Endothelial cell of umbilical vein (primary cell): ENCODE results near the gene MCRIP2. TPM values are rescaled to one million over a fixed set of nuclear protein-coding genes. Genes with fewer than 3 reads are reported as not detected.

ENCODE experiments used
- BruUV-seq: library from RNA; stranded (reverse); fragments of 400-500 nt; replicated peaks from 2 replicates; lab custom pipeline; 2021; lab: Mats Ljungman, UMichigan
- CTCF ChIA-PET: fragments of 300-600, 350-600 bp; sonication (Branson Sonifier 250); formaldehyde crosslinking; loops from one replicate; lab custom pipeline; 2021; ENCODE audit warnings: antibody characterized with exemption, inconsistent platforms; lab: Charles Lee
- POLR2A ChIA-PET: fragments of 300-600, 350-600 bp; sonication (Branson Sonifier 250); formaldehyde crosslinking; loops from one replicate; lab custom pipeline; 2021; ENCODE audit warnings: antibody characterized with exemption, inconsistent platforms; lab: Charles Lee
- DNase-seq: peaks from one replicate; pipeline ENCODE4 v3.0.0-alpha.2; 2011; ENCODE audit warnings: low read depth, low spot score
- FAIRE-seq: peaks from 2 replicates; lab custom pipeline; 2011; peaks lifted over from hg19 to GRCh38; lab: Jason Lieb, UNC
- H2AFZ ChIP-seq: 2 replicates; pipeline ENCODE4 v1.6.0; 2012; ENCODE audit warnings: low read depth, low read length, control low read depth, inconsistent platforms
- H3K27ac ChIP-seq: 2 replicates; pipeline ENCODE4 v1.5.1; 2011; ENCODE audit warnings: low read depth, mild to moderate bottlenecking, control low read depth, low read length, moderate library complexity; ENCODE audit not compliant: insufficient read depth
- H3K27me3 ChIP-seq, 2 experiments: 2 replicates each; pipeline versions ENCODE4 v1.6.0 to v1.6.1; 2011; ENCODE audit warnings: low read length in 2 of 2, mixed read lengths in 1 of 2; ENCODE audit not compliant: control insufficient read depth in 2 of 2, insufficient read depth in 2 of 2
- H3K36me3 ChIP-seq, 2 experiments: 2 replicates in 1 of 2; 3 replicates in 1 of 2; pipeline ENCODE4 v1.5.1; 2011; ENCODE audit warnings: low read length in 2 of 2, mild to moderate bottlenecking in 1 of 2, moderate library complexity in 1 of 2; ENCODE audit not compliant: control insufficient read depth in 2 of 2, insufficient read depth in 2 of 2; ENCODE audit errors: extremely low read depth in 1 of 2
- H3K4me1 ChIP-seq: 3 replicates; pipeline ENCODE4 v1.5.1; 2011; ENCODE audit warnings: mild to moderate bottlenecking, low read length; ENCODE audit not compliant: control insufficient read depth, insufficient read depth; ENCODE audit errors: extremely low read depth
- H3K4me2 ChIP-seq: 2 replicates; pipeline ENCODE4 v1.6.1; 2011; ENCODE audit warnings: low read length, control low read depth, mixed read lengths; ENCODE audit not compliant: insufficient read depth
- H3K4me3 ChIP-seq, 3 experiments: fragments of 200-600 bp in 1 of 3; sonication (generic), shearing (Covaris generic) in 1 of 3; replicated peaks in 1 of 3; 2 replicates each; pipeline ENCODE4 v1.5.1; 2011 to 2016; ENCODE audit warnings: control low read depth in 3 of 3, low read length in 3 of 3, mild to moderate bottlenecking in 2 of 3, inconsistent platforms in 1 of 3, low read depth in 1 of 3, moderate library complexity in 1 of 3; ENCODE audit not compliant: insufficient read depth in 1 of 3
- H3K79me2 ChIP-seq: 2 replicates; pipeline ENCODE4 v1.6.0; 2012; ENCODE audit warnings: low read length, inconsistent platforms; ENCODE audit not compliant: control insufficient read depth, insufficient read depth
- H3K9ac ChIP-seq: replicated peaks from 2 replicates; pipeline ENCODE3; 2011; ENCODE audit warnings: low read length, control low read depth; ENCODE audit not compliant: insufficient read depth; ENCODE audit errors: extremely low read depth
- H3K9me1 ChIP-seq: replicated peaks from 3 replicates; pipeline ENCODE4 v1.6.0; 2011; ENCODE audit warnings: mild to moderate bottlenecking, low read length; ENCODE audit not compliant: control insufficient read depth, insufficient read depth; ENCODE audit errors: extremely low read depth
- H3K9me3 ChIP-seq: replicated peaks from 2 replicates; pipeline ENCODE4 v1.5.1; 2012; ENCODE audit warnings: low read length, inconsistent platforms; ENCODE audit not compliant: control insufficient read depth, insufficient read depth
- H4K20me1 ChIP-seq: replicated peaks from 2 replicates; pipeline ENCODE3; 2011; ENCODE audit warnings: mild to moderate bottlenecking, low read length; ENCODE audit not compliant: control insufficient read depth, insufficient read depth; ENCODE audit errors: extremely low read depth
- CTCF ChIP-seq, 2 donors: IDR thresholded peaks; 1 replicate in 1 of 2; 2 replicates in 1 of 2; pipeline ENCODE4 v1.5.1; 2011; ENCODE audit warnings: low read length in 2 of 2, mild to moderate bottlenecking in 2 of 2, moderate library complexity in 2 of 2, control low read depth in 1 of 2, inconsistent platforms in 1 of 2, low read depth in 1 of 2; ENCODE audit not compliant: insufficient read depth in 1 of 2; ENCODE audit errors: extremely low read depth in 1 of 2
- EZH2 ChIP-seq: IDR thresholded peaks from 2 replicates; pipeline ENCODE4 v1.6.1; 2012; ENCODE audit warnings: borderline replicate concordance, low read depth, mild to moderate bottlenecking, moderate library complexity, low read length, inconsistent platforms; ENCODE audit not compliant: severe bottlenecking
- FOS ChIP-seq: IDR thresholded peaks from 2 replicates; pipeline ENCODE4 v1.6.1; 2011; ENCODE audit warnings: mild to moderate bottlenecking, low read length, moderate library complexity, borderline replicate concordance; ENCODE audit not compliant: insufficient read depth
- GATA2 ChIP-seq: IDR thresholded peaks from 2 replicates; pipeline ENCODE4 v1.7.0; 2011; ENCODE audit warnings: low read depth, mild to moderate bottlenecking, moderate library complexity, mixed read lengths, low read length; ENCODE audit not compliant: insufficient read length, insufficient read depth
- JUN ChIP-seq: IDR thresholded peaks from 2 replicates; pipeline ENCODE4 v1.6.1; 2011; ENCODE audit warnings: borderline replicate concordance, low read depth; ENCODE audit not compliant: insufficient read length, insufficient read depth
- MAX ChIP-seq: IDR thresholded peaks from 2 replicates; pipeline ENCODE4 v1.6.1; 2011; ENCODE audit not compliant: insufficient read depth, insufficient read length
- MYC ChIP-seq: IDR thresholded peaks from one replicate; pipeline ENCODE4 v1.6.1; 2011; ENCODE audit warnings: mild to moderate bottlenecking, low read depth, low read length
- POLR2A ChIP-seq: IDR thresholded peaks from 2 replicates; pipeline ENCODE4 v1.6.1; 2012; ENCODE audit warnings: low read depth, mild to moderate bottlenecking, control low read depth, low read length
- POLR2AphosphoS5 ChIP-seq: IDR thresholded peaks from 2 replicates; pipeline ENCODE4 v1.6.1; 2012; ENCODE audit warnings: low read depth, mild to moderate bottlenecking, control low read depth, low read length, moderate library complexity; ENCODE audit not compliant: insufficient read depth
- dilution Hi-C: fragments of 300-500 bp; cut with MboI; formaldehyde crosslinking; loops from one replicate; pipeline ENCODE4 v1.15.0; 2019; ENCODE audit warnings: low sequenced_read_pairs; ENCODE audit not compliant: extremely low pct_ligation_motif_present
- intact Hi-C: fragments of 100-400 bp; cut with micrococcal nuclease; formaldehyde crosslinking; loops from one replicate; pipeline ENCODE4 v1.10.0; 2022
- polyA plus RNA-seq, 4 experiments: library from polyadenylated mRNA; depleted of rRNA in 3 of 4; stranded (reverse) in 3 of 4; unstranded in 1 of 4; fragments of >200 nt; gene quantifications; 2 replicates each; pipeline versions ENCODE4 v1.2.1 to v1.2.3, GENCODE V29; 2011 to 2012; ENCODE audit warnings: missing spikeins in 1 of 4
- total RNA-seq: library from RNA; stranded (reverse); gene quantifications from 2 replicates; pipeline ENCODE4 v1.2.3, GENCODE V29; 2021

The MCRIP2 gene
- total and polyA plus RNA-seq, 2 donors (not counting 3 experiments of a cell fraction or from before 2014, with no cell fraction given), result 17.1 to 18.9 TPM

- dilution Hi-C loops (no loop called here), intact Hi-C loops (no loop called here)
- CTCF ChIA-PET, result interaction anchor here (1.5 to 1.8 kb wide), 2 partner anchors 10 to 106 kb away, joined by 4 to 5 read pairs; partner anchors contain the start of gene RHBDL1
- no peaks in the 10 kb centered on the region for H3K9me1 ChIP-seq
- H3K27me3 ChIP-seq, result no peaks in the 10 kb centered on the region
- no peaks in the 10 kb centered on the region for H3K9me3 ChIP-seq
- H3K79me2 ChIP-seq, result peaks cover 31% of the 10 kb centered on the region
- FAIRE-seq, result no peak
- H2AFZ ChIP-seq, result no peak overlapping the region
- H3K4me3 ChIP-seq, result no peak overlapping the region
- no peak overlapping the region for H3K9ac ChIP-seq
- POLR2A ChIA-PET, result no interaction called here
- DNase-seq, result no peak
- H3K4me2 ChIP-seq, result no peak overlapping the region
- no peaks in the 10 kb centered on the region for H4K20me1 ChIP-seq
- H3K27ac ChIP-seq, result no peak overlapping the region
- peaks cover 7 to 22% of the 10 kb centered on the region in 2 experiments for H3K36me3 ChIP-seq
- no peak for TF ChIP-seq FOS
- TF ChIP-seq MAX, result no peak
- TF ChIP-seq POLR2AphosphoS5, result no peak
- TF ChIP-seq CTCF (IDR thresholded peaks at IDR 0.05; ENCODE audit: extremely low read depth in 1 of 2, insufficient read depth in 1 of 2, low read depth in 1 of 2, low read length in 2 of 2), result no peak
- TF ChIP-seq JUN, result no peak
- TF ChIP-seq GATA2, result no peak
- TF ChIP-seq MYC, result no peak
- no peak for TF ChIP-seq POLR2A
- TF ChIP-seq EZH2, result no peak
- peaks cover 26% of the 10 kb centered on the region for H3K4me1 ChIP-seq
- BruUV-seq, result no TSS peak
Measured at GRCh38 chr16:684961-685696, 43.5 kb downstream of the MCRIP2 start.
